Superior temporal gyrus (tissue), 1 donor: Measurements from ENCODE around the gene GTPBP1.

Experiments used
- DNase-seq: peaks from one replicate; pipeline ENCODE4 v3.0.0-alpha.2; 2016; ENCODE audit errors: extremely low spot score

Gene GTPBP1

DNA sequence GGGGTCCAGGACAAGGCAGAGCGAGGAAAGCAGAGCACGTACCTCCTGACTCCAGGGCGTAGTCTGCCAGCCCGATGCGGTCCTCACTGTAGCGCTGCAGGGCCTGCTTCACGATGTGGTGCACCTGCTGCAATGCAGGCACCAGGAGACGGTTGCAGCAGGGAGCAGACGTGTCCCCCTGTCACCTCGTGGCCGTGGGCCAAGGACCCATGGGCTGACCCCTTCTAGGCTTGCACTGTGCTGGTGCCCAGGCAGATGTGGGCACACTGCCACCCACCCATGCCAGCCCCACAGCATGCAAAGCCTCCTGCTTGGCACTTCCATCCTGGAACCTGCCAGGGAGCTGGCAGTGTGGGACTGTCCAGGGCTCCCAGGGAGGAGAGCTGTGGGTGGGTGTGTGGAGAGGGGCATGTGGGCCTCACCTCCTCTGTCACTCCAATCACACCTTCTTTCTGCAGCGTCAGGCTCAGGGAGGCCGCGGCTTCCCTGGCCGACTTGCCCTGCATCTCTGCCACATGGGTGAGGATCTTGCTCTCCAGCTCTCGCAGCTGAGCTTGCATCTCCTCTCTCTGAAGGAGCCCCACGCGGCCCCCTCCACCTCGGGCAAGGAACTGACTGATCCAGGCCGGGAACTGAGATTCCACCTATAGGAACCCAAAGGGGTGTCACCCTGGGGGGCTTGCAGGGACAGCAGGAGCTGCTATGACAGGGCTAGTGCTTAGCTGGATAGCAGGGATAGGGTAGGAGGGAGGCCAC, 33.7 kb downstream of the GTPBP1 start:
- peak; percentile 8 for DNase-seq

DNA sequence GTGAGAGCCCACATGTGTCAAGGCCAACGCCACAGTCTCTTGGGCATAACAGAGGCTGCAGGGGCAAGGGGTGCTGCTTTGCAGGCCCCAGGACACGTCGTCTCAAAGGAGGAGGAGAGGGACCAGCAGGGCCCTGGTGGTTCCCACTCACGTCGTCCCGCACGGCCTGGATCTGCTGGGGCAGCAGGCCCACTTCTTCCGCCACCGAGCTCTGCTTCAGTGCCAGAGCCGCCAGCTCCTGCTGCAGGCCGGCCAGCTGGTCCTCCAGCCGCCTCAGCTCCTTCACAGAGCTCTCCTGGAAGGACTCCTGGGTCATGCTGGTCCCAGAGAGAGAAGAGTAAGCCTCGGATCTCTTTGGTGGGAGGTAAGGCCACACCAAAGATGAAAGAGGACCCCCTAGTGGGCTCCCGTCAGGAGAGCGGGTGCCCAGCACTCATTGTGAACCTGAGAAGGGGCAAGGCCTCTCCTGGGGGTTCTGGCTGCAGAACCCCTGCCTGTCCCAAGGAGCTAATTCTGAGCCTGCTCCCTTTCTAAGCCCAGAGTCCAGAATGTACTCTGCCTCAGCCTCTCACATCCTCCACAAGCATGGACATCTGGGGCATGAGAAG, 34.5 kb downstream of the GTPBP1 start:
- DNase-seq: peak; percentile 22

DNA sequence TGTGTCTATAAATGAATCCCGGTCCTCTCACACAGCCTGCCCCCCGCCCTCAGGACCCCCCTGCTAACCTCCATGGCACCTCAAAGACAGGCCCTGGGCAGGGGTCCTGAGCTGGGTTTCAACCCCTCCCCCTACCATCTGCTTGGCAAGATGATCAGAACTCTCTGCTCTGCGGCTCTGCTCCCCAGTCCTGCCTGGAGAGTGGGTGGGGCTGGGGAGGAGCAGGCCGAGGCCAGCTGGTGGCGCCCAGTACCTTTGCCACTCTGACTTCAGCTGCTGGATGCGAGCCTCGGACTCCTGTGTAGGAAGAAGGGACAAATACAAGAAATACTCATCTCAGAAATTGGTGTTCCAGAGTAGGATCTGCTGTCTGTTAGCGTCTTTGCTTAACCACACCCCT, 35.0 kb downstream of the GTPBP1 start:
- peak; percentile 10 for DNase-seq

DNA sequence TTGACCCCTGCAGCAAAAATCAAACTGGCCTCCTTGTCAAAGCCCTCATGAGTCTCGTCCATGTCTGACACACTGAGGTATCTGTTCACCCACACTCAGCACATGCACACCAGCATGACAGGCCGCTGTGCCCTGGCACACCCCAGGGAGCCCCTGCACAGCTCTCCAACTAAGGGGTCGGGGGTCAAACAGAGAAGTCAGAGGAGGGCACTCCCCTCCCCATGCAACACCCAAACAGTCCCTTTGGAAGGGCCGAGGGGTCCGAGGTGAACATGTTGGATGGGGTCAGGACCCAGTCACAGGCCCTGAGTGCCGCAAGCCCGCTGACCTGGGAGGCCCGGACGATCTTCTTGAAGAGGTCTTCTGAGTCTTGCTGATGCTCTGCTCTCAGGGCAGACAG, 35.4 kb downstream of the GTPBP1 start:
- DNase-seq: no peak

DNA sequence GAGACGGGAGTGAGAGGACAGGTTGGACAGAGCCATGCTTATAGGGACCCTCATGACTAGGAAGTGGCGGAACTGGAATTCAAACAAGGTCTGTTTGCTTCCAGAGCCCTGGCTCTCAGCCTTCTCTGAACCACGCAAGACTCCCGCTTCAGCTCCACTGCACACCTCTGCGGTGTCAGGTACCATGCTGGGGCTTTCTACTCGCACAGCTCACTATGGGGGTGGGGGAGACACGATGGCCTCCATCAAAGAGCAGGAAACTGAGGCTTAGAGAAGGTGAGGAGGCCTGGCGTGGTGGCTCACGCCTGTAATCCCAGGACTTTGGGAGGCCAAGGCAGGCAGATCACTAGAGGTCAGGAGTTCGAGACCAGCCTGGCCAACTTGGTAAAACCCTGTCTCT, 35.8 kb downstream of the GTPBP1 start:
- DNase-seq: no peak

DNA sequence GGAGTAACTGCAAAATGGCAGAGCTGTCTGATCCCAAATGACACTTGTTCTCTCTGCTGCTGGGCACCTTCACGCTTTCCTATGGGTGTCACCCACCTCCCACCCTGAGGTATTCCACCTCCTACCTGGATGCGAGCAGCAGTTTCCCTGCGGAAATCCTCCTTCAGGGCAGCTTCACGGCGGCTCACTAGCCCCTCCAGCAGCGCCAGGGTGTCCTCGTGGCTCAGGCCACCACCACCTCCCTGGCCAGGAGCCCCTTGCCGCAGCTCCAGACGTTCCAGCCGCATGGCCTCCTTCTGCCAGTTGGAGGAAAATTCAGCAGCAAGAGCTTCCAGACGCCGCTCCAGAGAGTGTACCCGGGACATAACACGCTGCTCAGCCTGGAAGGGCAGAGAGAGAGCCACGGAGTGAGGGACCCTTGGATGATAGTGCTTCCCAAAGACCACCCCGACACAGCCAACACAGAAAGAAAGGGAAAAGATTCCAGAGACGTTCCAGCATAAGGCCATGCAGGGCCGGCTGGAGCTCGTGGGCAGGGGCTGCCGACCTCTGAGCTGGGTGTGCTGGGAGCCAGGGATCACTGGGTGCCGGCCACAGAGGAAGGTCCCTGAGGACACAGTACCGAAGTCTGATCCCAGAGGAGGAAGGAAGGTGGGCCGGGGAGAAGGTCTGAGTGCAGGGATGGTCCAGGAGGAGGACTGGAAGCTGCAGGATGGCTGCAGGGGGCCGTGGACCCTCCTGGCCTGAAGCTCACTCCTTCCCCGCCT, 36.6 kb downstream of the GTPBP1 start:
- DNase-seq: no peak

DNA sequence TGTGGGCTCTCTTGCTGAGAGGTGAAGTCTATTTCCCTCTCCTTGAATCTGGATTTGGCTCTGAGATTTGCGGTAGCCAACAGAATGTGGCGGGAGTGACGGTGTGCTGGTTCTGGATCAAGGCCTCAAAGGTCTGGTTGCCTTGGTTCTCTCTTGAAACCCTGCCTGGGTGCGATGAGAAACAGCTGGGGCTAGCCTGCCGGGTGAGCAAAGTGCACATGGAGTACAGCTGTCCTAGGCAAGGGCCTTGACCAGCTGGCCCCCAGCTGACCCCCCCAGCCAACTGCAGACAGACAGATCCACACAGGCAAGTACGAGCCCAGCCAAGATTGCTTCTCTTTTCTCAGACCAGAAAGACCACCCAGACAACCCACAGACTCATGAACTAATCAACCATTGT, 39.2 kb downstream of the GTPBP1 start:
- no peak for DNase-seq

DNA sequence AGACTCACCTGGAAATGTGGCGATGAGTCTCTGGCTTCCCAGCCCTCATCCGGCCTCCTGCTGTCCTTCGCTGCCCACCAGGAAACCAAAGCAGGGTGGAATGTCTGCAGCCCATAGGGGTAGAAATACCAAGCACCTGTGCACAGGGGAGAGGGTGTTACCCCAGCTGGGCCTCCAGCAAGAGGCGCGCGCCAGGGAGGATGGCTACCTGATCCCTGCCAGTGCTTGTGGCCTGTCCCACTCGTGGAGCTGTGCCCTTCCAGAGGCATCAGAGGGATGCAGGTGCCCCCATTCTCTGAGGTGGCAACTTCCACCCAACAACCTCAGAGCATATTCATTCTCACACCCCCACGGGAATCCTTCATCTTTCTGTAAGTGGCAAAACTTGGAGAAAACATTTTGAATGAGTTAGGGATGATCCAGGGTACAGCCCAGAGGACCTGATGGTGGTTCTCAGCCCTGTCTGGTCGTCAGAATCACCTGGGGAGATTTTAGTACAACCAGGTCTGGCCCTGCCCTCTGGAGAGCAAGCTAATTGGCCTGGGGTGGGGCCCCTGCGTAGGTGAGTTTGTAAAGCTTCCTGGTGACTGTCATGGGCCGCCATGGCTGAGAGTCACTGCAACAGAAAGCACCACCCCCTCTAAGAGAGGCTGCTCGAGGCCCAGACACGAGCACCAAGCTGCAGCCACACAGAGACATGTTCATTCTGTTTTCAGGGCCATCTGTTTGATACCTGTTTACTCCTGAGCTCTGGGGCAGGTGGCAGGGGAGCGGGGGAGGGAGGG, 40.1 kb downstream of the GTPBP1 start:
- DNase-seq: no peak

DNA sequence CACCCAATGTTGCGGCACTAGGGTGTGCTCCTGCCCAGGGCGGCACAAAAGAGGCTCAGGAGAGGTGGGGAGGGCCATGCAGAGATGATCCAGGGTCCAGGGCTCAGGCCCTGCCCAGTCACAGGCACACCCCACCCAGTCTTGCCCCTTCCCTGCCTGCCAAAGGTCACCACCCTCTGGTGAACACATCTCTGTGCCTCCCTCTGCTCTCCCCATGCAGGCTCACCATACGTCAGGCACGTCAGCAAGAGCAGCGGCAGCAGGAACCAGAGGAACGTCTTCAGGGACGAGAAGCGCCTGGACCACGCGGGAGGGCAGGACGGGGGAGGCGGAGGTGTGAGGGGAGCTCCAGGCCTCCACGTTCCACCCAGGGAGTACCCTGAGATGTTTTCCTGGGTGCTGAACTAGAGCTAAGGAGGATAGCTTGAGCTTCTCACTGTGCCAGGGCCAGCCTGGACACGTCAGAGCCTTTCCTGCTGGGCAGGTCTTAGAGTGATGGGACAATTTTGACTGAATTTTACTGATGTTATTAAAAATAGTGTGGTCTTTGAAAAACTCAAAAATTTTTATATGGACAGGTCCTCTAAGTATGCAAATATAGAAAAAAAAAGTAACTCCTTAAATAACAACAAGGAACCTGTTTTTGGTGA, 42.9 kb downstream of the GTPBP1 start:
- peak; percentile 10 for DNase-seq

DNA sequence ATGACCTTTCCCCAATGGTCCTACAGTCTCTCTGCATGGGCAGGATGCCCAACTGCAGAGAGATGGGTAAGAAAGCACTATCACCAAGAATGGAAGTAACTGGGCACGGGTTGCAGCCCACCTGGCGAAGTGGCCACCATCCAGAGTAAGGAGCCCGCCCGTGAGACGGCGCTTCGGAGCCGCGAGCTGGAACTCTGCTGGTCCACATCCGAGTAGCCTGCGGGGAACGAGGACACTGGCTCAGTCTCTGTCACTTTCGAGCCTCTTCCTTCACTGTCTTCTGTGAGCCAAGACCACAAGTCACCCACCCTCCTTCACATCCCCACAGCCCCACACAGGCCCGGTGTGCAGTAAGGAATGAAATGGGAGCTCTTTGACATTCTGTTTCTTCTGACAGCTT, 44.4 kb downstream of the GTPBP1 start:
- DNase-seq: no peak

DNA sequence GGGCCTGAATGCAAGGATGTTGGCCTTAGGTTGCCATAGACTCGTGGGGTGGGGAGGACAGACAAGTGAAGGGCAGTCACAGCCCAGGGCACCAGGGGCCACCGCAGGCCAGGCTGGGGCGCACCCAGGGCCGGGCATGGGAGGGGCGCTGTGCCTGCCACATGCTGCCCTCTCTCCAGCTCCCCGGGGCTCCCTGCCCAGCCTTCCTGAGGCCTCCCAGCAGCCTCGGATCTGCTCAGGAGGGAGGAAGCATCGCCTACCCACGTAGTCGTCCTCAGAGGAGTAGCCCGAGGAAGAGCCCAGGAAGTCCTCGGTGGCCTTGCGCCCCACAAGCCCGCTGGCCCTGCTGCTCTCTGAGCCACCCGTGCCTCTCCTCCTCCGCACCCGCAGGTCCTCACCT, 44.9 kb downstream of the GTPBP1 start:
- DNase-seq: no peak

DNA sequence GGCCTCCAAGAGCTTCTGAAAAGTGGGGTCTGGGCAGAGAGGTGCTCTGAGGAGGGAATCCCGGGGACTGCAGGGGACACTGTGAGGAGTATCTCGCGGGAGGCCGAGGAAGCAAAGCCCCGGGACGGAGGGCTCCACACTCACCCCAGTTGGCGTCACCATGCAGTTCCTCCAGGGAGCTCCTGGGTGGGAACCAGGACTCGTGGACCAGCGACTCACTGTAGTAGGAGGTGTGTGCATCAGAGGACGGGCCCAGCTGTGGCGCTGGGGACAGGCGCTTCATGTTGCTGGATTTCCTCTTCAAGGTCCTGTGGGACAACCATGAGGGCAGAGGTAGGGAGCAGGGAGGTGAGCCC, 45.3 kb downstream of the GTPBP1 start:
- DNase-seq: no peak

DNA sequence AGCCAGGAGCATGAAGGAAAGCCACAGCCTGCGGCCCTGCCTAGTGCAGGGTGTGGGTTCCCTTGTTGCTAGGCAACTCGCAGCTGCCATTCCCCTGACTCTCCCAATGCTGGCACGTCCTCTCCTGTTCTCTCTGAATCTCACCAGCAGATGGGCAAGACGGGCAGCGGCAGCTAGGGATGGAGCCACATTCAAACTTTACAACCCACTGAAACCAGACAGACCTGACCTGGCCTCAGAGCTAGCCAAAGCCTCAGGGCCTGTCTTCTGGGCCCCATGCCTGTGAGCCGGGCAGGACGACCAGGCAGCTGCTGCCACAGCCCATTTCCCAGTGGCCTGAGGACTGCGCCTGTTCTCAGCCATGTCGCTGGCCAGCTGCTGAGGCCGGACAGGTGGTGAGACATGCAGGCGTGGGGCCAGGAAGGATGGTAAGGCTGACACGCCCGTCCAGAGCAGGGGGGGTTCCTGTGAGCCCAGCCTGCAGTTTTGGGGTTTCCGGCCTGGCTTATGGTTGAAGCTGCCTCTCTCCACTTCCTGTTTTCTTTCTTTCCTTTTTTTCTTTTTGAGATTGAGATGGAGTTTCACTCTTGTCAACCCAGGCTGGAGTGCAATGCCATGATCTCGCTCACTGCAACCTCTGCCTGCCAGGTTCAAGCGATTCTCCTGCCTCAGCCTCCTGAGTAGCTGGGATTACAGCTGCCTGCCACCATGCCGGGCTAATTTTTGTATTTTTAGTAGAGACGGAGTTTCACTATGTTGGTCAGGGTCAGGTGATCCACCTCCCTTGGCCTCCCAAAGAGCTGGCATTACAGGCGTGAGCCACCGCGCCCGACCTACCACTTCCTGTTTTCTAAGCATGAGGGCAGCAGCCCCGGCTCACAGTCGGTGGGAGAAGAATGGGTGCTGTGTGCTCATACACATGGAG, 45.9 kb downstream of the GTPBP1 start:
- peak; percentile 20 for DNase-seq

DNA sequence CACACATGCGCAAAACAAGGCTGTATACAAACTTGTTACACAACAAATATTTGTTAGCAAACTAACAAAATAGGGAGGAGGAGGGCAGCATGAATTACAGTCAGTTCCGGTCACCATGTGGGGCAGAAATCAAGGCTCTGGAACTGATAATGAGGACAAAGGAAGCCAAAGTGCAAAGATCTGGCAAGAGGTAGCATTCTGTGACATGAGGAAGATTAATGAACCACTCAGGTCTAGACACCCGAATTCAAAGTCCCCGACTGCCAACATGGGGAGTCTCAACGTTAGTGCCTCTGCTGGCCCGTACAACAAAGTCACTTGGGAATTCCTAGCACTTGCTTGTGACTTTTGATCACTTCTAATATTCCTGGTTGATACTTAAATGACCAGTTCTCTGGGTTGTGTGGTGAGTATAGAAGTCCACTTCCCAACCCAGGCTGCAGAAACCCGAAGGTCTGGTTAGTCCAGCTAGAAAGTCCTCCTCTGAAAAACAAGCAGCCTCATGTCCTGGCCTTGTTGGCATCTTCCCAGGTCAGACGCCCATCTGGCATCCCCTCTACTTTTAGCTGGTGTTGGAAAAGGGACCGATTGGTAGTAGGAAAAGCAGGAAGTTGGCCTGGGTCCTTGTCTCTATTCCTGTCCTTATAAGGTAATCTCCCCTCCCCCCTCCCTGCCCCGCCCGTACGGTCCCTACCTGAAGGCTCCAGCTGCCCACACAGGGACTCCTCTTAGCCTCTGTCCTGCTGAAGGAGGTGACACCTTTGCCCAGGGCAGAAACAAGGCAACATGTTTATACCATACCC, 48.4 kb downstream of the GTPBP1 start:
- DNase-seq: peak; percentile 71

DNA sequence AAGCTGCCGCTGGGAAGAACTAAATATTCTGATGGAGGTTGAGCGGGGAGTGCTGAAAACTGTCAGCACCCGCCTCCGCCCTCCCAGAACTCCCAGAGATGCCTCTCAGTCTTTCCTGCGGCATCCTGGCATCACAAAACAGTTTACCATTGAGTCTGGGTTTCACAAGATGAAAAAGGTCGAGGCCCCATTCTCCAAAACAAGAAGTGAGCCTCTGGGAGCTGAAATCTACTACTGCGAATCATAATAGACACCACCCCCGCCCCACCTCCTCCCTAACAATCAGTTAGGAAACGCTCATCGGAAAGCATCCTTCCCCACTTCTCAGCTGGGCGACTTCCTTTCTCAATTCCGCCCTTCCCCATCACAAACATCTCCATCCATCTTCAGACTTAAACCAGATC, 49.0 kb downstream of the GTPBP1 start:
- no peak for DNase-seq

DNA sequence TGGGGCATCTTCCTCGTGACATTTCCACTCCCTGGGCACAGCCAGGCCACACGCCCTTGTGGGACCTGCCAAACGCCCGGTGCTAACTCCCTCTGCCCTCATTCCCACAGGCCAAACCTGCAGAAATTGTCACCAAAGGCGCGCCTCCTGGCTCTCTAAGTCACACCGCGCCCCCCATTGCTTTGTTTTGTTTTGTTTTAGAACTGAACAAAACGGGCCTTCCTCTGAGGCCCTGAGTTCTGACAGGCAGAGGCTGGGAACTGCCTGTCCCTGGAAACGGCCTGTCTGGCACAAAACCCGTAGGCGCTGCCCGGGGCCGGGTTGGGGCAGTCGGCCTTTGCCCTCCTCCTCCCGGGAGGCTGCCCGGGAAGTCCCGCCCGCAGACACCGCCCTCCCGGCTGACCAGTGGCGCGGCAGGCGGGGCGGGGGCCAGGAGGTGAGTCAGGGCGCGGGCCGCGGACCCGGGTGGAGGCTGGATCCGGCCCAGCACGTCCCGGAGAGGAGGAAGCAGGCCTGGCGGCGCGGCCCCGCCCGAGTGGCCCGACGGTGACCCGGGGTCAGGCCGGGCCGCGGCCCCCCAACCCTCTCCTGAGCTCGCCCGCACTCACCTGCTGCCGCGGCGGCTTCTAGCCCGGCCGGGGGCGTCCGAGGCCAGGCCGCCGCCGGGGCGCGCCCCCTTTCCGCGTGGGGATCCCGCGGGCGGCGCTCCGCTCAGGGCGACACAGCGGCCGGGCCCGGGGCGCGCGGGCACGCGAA, 49.6 kb downstream of the GTPBP1 start:
- DNase-seq: peak; percentile 81

DNA sequence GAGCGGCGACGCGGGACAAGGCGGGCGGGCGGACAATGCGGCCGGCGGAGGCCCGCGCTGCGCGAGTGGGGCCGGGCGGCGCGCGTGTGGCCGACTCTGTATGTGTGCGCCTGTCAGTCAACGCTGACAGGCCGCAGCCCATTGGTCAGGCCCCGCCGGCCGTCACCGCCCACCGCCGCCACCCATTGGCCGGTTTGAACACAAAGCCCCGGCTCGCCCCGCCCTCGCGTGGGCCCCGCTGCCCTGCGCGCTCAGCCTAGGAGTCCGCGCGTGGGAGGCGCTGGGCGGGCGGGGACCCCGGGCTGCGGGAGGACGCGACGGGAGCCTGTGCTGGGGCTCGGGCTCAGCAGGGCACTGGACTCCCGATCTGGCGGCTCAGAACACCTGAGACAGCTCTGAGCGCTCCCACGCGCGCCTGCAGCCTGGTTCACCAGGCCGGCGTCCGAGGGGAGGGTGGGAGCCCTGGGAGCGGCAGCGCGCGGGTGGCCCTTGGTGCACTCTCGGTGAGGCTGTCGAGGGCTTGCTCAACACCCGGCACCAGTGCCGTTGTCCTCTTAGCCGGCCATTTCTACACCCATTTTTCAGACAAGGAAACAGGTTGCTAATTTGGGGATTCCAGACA, 50.3 kb downstream of the GTPBP1 start, which contains the start of gene SUN2:
Gene SUN2 (minus strand): TSS at position 88 of the 622 bp plus-strand sequence. CDS start 3,370 bp downstream, outside the sequence.
- DNase-seq: peak; percentile 96

DNA sequence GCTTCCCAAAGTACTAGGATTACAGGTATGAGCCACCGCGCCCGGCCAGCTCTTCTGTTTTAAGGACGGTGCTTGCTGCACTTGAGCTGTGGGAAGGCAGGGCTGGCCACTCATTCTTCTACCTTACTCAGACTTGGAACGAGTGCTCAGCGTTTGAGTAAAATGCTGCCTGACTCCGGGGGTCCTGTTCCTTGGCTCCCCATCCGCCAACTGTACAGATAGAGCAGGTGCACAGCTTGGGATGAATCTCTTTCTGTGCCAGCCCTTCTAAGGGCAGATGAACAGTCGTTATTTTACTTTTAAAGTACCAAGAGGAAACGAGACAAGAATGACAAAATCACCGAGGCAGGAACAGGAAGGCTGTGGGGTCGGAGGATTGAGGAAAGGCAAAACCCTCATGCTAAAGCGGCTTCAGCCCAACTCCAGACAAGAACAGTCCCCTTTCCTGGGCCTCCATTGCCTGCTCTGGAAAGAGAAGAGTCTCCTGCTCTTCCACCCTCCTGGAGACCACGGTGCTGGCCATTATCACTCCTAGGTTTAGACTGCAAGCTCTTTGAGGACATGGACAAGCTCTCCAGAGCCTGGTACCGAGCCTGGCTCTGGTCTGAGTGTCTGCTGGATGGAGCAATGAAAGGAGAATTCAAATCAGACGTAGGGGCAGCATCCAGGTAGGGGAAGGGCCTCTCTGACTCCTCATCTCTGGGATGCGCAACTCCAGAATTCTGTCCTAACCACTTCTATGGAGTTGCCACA, 51.1 kb downstream of the GTPBP1 start:
- DNase-seq: no peak
